Measurements from ENCODE around the gene PJVK. TPM values are rescaled to one million over a fixed set of nuclear protein-coding genes. Genes with fewer than 3 reads are reported as not detected.

The PJVK gene
- total and polyA plus RNA-seq, 9 of the 15 experiments (the other 6 are each of a cell fraction or from before 2014, with no cell fraction given), result 0.11 to 1.5 (median 0.73) TPM

DNA sequence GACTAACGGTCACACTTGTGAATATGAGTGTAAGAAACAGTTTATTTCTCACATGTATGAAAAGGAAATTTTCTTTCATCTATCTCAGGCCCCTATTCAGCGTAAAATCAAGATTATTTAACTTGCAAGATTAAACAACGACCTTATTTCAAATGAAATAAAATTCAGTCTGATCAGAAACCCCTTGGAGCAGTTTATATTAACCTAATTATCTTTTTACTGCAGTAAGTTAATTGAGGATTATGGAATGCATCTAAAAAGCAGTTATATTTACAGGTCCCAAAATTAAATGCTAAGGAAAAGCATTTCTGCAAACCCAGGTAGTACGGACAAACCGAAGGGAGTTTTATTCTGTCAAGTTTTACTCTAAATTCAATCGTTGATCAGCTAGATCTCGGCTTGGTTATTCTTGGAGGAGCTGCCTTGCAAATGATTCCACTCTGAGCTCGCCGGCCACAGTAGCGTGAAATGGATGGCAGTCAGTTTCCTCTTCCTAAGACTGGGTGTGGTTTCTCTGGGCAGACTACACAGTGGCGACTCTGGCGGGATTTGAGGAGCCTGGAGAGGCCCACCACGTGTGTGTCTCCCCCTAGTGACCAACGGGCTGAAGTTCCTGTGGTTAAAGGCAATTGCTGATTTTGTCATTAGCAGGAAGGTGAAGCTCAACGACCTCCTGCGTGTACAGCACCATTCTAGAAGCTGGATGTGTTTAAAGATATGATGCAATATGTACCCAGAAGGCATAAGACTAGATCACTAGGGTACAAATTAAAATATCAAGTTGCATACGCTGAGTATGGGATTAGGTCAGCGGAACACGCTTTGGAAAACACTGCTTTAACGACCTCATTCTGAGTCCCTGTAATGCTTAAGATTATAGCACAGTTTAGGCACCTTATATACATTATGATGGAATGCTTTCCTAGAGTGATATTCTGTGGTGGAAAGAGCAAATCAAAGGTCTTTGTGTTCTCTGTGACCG lies 36.6 kb upstream of the PJVK start (continued):
- TF ChIP-seq, protein P1, sequence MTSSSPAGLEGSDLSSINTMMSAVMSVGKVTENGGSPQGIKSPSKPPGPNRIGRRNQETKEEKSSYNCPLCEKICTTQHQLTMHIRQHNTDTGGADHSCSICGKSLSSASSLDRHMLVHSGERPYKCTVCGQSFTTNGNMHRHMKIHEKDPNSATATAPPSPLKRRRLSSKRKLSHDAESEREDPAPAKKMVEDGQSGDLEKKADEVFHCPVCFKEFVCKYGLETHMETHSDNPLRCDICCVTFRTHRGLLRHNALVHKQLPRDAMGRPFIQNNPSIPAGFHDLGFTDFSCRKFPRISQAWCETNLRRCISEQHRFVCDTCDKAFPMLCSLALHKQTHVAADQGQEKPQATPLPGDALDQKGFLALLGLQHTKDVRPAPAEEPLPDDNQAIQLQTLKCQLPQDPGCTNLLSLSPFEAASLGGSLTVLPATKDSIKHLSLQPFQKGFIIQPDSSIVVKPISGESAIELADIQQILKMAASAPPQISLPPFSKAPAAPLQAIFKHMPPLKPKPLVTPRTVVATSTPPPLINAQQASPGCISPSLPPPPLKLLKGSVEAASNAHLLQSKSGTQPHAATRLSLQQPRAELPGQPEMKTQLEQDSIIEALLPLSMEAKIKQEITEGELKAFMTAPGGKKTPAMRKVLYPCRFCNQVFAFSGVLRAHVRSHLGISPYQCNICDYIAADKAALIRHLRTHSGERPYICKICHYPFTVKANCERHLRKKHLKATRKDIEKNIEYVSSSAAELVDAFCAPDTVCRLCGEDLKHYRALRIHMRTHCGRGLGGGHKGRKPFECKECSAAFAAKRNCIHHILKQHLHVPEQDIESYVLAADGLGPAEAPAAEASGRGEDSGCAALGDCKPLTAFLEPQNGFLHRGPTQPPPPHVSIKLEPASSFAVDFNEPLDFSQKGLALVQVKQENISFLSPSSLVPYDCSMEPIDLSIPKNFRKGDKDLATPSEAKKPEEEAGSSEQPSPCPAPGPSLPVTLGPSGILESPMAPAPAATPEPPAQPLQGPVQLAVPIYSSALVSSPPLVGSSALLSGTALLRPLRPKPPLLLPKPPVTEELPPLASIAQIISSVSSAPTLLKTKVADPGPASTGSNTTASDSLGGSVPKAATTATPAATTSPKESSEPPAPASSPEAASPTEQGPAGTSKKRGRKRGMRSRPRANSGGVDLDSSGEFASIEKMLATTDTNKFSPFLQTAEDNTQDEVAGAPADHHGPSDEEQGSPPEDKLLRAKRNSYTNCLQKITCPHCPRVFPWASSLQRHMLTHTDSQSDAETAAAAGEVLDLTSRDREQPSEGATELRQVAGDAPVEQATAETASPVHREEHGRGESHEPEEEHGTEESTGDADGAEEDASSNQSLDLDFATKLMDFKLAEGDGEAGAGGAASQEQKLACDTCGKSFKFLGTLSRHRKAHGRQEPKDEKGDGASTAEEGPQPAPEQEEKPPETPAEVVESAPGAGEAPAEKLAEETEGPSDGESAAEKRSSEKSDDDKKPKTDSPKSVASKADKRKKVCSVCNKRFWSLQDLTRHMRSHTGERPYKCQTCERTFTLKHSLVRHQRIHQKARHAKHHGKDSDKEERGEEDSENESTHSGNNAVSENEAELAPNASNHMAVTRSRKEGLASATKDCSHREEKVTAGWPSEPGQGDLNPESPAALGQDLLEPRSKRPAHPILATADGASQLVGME (CRISPR knock-in tag; IDR thresholded peaks at IDR 0.05), result peak; percentile 70; the same call in 1 of the 2 replicates
- TF ChIP-seq TEAD4 (IDR thresholded peaks at IDR 0.05; ENCODE audit: low read length), result peak; percentile 77
- TF ChIP-seq TEAD4 (CRISPR knock-in tag; IDR thresholded peaks at IDR 0.05; ENCODE audit: borderline replicate concordance), result no peak
- TF ChIP-seq ZNF589 (CRISPR knock-in tag; IDR thresholded peaks at IDR 0.05; ENCODE audit: low read depth), result peak; percentile 77
- TF ChIP-seq NFIC (IDR thresholded peaks at IDR 0.05), result peak; percentile 39; the same call in 1 of the 2 replicates
- peak; percentile 67 for TF ChIP-seq ETV1 (tag; conservative IDR thresholded peaks at IDR 0.05; ENCODE audit: low read depth)
- TF ChIP-seq GTF2E2 (tag; IDR thresholded peaks at IDR 0.05), result peak; percentile 72
- TF ChIP-seq, protein P2, sequence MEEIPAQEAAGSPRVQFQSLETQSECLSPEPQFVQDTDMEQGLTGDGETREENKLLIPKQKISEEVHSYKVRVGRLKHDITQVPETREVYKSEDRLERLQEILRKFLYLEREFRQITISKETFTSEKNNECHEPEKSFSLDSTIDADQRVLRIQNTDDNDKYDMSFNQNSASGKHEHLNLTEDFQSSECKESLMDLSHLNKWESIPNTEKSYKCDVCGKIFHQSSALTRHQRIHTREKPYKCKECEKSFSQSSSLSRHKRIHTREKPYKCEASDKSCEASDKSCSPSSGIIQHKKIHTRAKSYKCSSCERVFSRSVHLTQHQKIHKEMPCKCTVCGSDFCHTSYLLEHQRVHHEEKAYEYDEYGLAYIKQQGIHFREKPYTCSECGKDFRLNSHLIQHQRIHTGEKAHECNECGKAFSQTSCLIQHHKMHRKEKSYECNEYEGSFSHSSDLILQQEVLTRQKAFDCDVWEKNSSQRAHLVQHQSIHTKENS (CRISPR knock-in tag; IDR thresholded peaks at IDR 0.05), result no peak
- no peak for TF ChIP-seq SAFB (IDR thresholded peaks at IDR 0.05; ENCODE audit: borderline replicate concordance, low read depth, low read length)
- TF ChIP-seq CHD2 (IDR thresholded peaks at IDR 0.05; ENCODE audit: low read depth, low read length), result peak; percentile 60
- no peak for TF ChIP-seq ILK (tag; IDR thresholded peaks at IDR 0.05; ENCODE audit: borderline replicate concordance, low read depth)
- TF ChIP-seq CREB1 (IDR thresholded peaks at IDR 0.05), result peak; percentile 47
- peak; percentile 68; the same call in 1 of the 2 replicates for TF ChIP-seq CREB1 (CRISPR knock-in tag; IDR thresholded peaks at IDR 0.05)
- TF ChIP-seq, protein P3, sequence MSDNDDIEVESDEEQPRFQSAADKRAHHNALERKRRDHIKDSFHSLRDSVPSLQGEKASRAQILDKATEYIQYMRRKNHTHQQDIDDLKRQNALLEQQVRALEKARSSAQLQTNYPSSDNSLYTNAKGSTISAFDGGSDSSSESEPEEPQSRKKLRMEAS (CRISPR knock-in tag; IDR thresholded peaks at IDR 0.05), result peak; percentile 94
- peak; percentile 48 for TF ChIP-seq ZFP36 (IDR thresholded peaks at IDR 0.05; ENCODE audit: low read depth, low read length, partially characterized antibody)
- TF ChIP-seq DDX20 (tag; IDR thresholded peaks at IDR 0.05; ENCODE audit: low read depth), result no peak
- no peak for TF ChIP-seq ZNF347 (CRISPR knock-in tag; IDR thresholded peaks at IDR 0.05; ENCODE audit: low read depth)
- TF ChIP-seq BCOR (IDR thresholded peaks at IDR 0.05), result peak; percentile 54; the same call in 1 of the 2 replicates
- 0 out of 2 replicates have a peak, but pooled peaks have one; percentile 29 for TF ChIP-seq DMBX1 (CRISPR knock-in tag; IDR thresholded peaks at IDR 0.05; ENCODE audit: borderline replicate concordance)
- no peak; the same call in 1 of the 2 replicates for TF ChIP-seq TCF3 (CRISPR knock-in tag; IDR thresholded peaks at IDR 0.05)
- peak; percentile 65; the same call in 1 of the 2 replicates for TF ChIP-seq POLR2H (tag; IDR thresholded peaks at IDR 0.05; ENCODE audit: low read depth)

All from K562 (cell line).